ENCODE data around the gene TMEM135.

The TMEM135 gene

GRCh38 chr11:87366346-87366745, 328.6 kb downstream of the TMEM135 start:
- FAIRE-seq, result no peak

- no peak for FAIRE-seq
These were observed 329.1 kb downstream of the TMEM135 start for GRCh38 chr11:87366763-87367405.

GRCh38 chr11:87368151-87368550, 330.4 kb downstream of the TMEM135 start:
- no peak for FAIRE-seq

- no peak for FAIRE-seq
These were observed 331.2 kb downstream of the TMEM135 start for GRCh38 chr11:87368858-87369480.

GRCh38 chr11:87369888-87370287, 332.2 kb downstream of the TMEM135 start:
- FAIRE-seq, result no peak

GRCh38 chr11:87372065-87372464, 334.3 kb downstream of the TMEM135 start:
- no peak for FAIRE-seq
